GM12801 (cell line): ENCODE results near the gene ZNF780B.

Experiments used
- TF ChIP-seq, protein P1 (sequence below): IDR thresholded peaks from one replicate; pipeline ENCODE4 v1.5.1; 2011; ENCODE audit warnings: control low read depth; ENCODE audit not compliant: insufficient read length; ENCODE audit errors: extremely low read depth

The ZNF780B gene

DNA sequence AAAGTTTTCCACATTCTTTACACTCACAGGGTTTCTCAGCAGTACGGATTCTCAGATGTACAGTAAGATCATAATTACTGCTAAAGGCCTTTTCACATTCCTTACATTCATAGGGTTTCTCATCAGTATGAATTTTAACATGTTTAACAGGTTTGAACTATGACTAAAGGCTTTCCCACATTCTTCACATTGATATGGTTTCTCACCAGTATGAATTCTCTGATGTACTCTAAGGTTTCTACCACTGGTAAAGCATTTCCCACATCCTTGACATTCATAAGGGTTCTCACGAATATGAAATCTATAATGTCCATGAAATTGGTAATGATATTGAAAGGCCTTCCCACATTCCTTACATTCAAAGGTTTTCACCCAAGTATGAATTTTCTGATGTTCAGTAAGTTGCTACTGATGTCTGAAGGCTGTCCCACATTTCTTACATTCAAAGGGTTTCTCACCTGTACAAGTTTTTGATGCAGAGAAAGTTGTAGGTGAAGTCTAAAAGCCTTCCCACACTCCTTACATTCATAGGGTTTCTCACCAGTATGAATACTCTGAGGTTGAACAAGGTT, 22.0 kb downstream of the ZNF780B start:
- TF ChIP-seq, protein P1, sequence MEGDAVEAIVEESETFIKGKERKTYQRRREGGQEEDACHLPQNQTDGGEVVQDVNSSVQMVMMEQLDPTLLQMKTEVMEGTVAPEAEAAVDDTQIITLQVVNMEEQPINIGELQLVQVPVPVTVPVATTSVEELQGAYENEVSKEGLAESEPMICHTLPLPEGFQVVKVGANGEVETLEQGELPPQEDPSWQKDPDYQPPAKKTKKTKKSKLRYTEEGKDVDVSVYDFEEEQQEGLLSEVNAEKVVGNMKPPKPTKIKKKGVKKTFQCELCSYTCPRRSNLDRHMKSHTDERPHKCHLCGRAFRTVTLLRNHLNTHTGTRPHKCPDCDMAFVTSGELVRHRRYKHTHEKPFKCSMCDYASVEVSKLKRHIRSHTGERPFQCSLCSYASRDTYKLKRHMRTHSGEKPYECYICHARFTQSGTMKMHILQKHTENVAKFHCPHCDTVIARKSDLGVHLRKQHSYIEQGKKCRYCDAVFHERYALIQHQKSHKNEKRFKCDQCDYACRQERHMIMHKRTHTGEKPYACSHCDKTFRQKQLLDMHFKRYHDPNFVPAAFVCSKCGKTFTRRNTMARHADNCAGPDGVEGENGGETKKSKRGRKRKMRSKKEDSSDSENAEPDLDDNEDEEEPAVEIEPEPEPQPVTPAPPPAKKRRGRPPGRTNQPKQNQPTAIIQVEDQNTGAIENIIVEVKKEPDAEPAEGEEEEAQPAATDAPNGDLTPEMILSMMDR = no peak

DNA sequence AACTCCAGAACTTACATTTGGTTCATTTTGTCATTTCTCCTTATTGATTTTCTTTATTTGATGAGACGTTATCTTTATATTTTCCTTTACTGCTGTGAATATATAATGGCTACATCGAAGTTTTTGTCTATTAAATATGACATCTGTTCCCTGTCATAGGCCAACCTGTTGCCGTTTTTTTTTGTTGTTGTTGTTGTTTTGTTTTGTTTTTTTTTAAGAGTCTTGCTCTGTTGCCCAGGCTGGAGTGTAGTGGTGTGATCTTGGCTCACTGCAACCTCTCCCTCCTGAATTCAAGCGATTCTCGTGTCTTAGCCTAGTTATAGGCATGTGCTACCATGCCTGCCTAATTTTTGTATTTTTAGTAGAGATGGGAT, 29.4 kb downstream of the ZNF780B start:
- TF ChIP-seq, protein P1 = no peak

DNA sequence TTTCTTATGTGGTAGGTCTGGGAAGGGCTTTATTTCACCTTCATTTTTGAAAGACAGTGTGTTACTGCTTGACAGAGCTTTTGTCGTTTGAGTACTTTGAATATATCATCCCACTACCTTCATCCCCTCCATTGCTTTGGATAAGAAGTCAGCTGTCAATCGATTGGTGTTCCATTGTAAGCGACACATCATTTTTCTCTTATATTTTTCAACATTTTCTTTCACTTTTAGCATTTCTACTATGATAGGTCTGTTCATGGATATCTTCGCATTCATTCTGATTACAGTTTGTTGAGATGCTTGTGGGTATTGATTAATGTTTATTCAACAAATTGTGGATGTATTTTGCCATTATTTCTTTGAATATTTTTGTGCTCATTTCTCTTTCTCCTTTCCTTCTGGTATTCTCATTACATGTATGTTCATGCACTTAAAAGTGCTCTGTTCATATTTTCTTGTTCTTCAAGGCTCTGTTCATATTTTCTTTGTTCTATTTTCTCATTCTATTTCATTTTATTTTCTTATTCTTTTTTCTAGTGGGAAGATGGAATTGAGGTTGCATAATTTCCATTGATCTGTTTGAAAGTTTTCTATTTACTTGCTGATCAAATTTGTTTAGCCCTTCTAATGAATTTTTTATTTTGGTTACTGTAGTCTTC, 30.0 kb downstream of the ZNF780B start:
- TF ChIP-seq, protein P1 = no peak

DNA sequence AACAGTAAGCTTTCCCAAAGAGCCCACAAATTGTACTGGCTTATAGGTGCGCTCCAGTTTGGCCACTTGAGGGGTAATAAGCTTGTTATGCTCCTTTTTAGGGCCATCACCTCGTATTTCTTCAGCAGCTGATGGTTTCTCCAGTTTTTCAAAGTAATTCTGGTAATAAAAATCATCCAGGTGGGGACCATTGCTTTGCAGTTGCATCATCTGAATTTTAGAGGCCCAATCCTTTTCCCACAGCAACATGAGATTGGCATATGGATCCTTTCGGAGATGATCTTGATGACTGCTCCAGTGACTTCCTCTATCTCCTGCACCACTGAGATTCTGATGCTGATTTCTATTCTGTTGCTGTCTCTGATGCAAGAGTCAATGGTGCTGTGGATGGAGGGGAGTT, 32.1 kb downstream of the ZNF780B start:
- TF ChIP-seq, protein P1 = no peak

DNA sequence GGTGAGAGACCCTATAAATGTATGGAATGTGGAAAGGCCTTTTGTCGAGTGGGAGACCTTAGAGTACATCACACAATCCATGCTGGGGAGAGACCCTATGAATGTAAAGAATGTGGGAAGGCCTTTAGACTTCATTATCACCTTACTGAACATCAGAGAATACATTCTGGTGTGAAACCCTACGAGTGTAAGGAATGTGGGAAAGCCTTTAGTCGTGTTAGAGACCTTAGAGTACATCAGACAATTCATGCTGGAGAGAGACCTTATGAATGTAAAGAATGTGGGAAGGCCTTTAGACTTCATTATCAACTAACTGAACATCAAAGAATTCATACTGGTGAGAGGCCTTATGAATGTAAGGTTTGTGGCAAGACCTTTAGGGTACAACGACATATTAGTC, 42.0 kb downstream of the ZNF780B start:
- TF ChIP-seq, protein P1 = no peak

DNA sequence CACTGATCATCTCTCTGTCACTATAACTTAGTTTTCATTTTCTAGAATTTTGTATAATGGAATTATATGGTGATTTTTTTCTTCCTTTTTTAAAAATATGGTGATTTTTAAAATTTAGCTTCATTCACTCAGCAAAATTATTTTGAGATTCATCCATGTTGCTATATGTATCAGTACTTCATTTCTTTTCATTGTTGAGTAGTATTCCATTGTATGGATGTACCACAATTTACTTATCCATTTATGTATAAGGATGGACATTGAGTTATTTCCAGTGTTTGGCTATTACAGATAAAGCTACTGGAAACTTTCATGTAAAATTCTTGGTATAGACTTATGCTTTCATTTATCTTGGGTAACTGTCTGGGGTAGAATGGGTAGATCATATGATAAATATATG, 46.4 kb downstream of the ZNF780B start:
- TF ChIP-seq, protein P1 = no peak

DNA sequence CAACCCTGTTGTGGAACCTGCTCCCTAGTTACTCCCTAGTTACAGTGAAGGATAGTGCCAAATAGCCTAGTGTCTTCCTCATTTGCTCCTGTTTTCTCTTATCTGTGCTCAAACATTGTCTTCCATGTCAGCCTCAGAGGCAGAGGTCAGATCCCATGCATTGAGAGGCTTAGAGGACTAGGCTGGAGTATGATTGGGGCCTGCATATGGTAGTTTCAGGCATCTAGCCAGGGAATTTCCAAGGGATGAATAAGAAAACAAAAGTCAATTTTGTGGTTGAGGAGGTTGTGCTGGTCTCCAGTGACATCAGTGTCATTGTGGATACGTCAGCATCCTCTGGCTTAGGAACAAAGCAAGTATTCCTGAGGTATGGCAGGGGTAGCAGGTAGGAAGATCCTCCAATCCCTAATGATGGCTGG, 49.7 kb downstream of the ZNF780B start:
- TF ChIP-seq, protein P1 = no peak
